Caco-2 (cell line): ENCODE results near the gene PAK3. TPM values are rescaled to one million over a fixed set of nuclear protein-coding genes. Genes with fewer than 3 reads are reported as not detected.

Source experiments
- BruUV-seq: library from RNA; stranded (reverse); fragments of 400-500 nt; replicated peaks from 2 replicates; lab custom pipeline; 2021; lab: Mats Ljungman, UMichigan
- CTCF ChIA-PET: fragments of 300-600 bp; sonication (Branson Sonifier 250); formaldehyde crosslinking; loops from one replicate; lab custom pipeline; 2022; ENCODE audit warnings: antibody characterized with exemption; lab: Charles Lee
- POLR2A ChIA-PET: fragments of 300-600 bp; sonication (Branson Sonifier 250); formaldehyde crosslinking; loops from one replicate; lab custom pipeline; 2022; ENCODE audit warnings: antibody characterized with exemption; lab: Charles Lee
- DNase-seq, 2 experiments: peaks; one replicate each; pipeline versions ENCODE4 v3.0.0 to v3.0.0-alpha.2; 2020 to 2022
- H3K27me3 ChIP-seq: replicated peaks from 2 replicates; pipeline ENCODE4 v1.6.0; 2011; ENCODE audit warnings: low read length; ENCODE audit not compliant: control insufficient read depth, insufficient read depth
- H3K36me3 ChIP-seq: 2 replicates; pipeline ENCODE4 v1.5.1; 2011; ENCODE audit warnings: low read length; ENCODE audit not compliant: control insufficient read depth, insufficient read depth
- H3K4me1 ChIP-seq: fragments of 250-450 bp; sonication (Bioruptor Pico); 2 replicates; pipeline ENCODE4 v1.5.1; 2020; ENCODE audit warnings: mild to moderate bottlenecking
- H3K4me3 ChIP-seq: 2 replicates; pipeline ENCODE4 v1.5.1; 2011; ENCODE audit warnings: low read depth, mild to moderate bottlenecking, control low read depth, low read length
- H3K9me3 ChIP-seq: fragments of 250-450 bp; sonication (Bioruptor Pico); 2 replicates; pipeline ENCODE4 v1.5.1; 2020; ENCODE audit warnings: mild to moderate bottlenecking, moderate library complexity
- H3K27ac Mint-ChIP-seq: one replicate; pipeline ENCODE4 v1.8.0; 2022; ENCODE audit warnings: mixed read lengths; ENCODE audit not compliant: unreplicated experiment
- H3K27me3 Mint-ChIP-seq: one replicate; pipeline ENCODE4 v1.8.0; 2022; ENCODE audit warnings: mixed read lengths; ENCODE audit not compliant: insufficient read depth, unreplicated experiment
- H3K36me3 Mint-ChIP-seq: one replicate; pipeline ENCODE4 v1.8.0; 2022; ENCODE audit warnings: mild to moderate bottlenecking, mixed read lengths; ENCODE audit not compliant: insufficient read depth, unreplicated experiment
- H3K4me1 Mint-ChIP-seq: one replicate; pipeline ENCODE4 v1.8.0; 2022; ENCODE audit warnings: low read depth, mixed read lengths; ENCODE audit not compliant: unreplicated experiment
- H3K4me3 Mint-ChIP-seq: one replicate; pipeline ENCODE4 v1.8.0; 2022; ENCODE audit warnings: mild to moderate bottlenecking, moderate library complexity, mixed read lengths; ENCODE audit not compliant: unreplicated experiment
- H3K9me3 Mint-ChIP-seq: one replicate; pipeline ENCODE4 v1.8.0; 2022; ENCODE audit warnings: mixed read lengths; ENCODE audit not compliant: unreplicated experiment
- CTCF ChIP-seq, 2 experiments: fragments of 200-600 bp in 1 of 2; IDR thresholded peaks; 1 replicate in 1 of 2; 2 replicates in 1 of 2; pipeline versions ENCODE4 v1.5.1 to v1.8.0; 2011 to 2022; ENCODE audit warnings: antibody characterized with exemption in 1 of 2, control low read depth in 1 of 2, inconsistent platforms in 1 of 2, low read depth in 1 of 2, low read length in 1 of 2, mild to moderate bottlenecking in 1 of 2, moderate library complexity in 1 of 2; ENCODE audit not compliant: insufficient read depth in 1 of 2, severe bottlenecking in 1 of 2, unreplicated experiment in 1 of 2
- intact Hi-C: fragments of 100-400 bp; cut with micrococcal nuclease; formaldehyde crosslinking; loops from one replicate; pipeline ENCODE4 v1.10.0; 2022; ENCODE audit not compliant: unreplicated experiment
- total RNA-seq: library from RNA; stranded (reverse); gene quantifications from 2 replicates; pipeline ENCODE4 v1.2.3, GENCODE V29; 2022

PAK3 gene
- total RNA-seq, 1 experiment from 2014 or later: not detected

- Mint-ChIP-seq H3K9me3 (no peaks in the 10 kb centered on the region), H3K27ac (no peak overlapping the region), H3K36me3 (no peaks in the 10 kb centered on the region), H3K4me3 (no peak overlapping the region), H3K27me3 (peaks cover under 1% of the 10 kb centered on the region), H3K4me1 (no peaks in the 10 kb centered on the region)
- TF ChIP-seq CTCF (IDR thresholded peaks at IDR 0.05; ENCODE audit: insufficient read depth in 1 of 2, low read depth in 1 of 2, low read length in 1 of 2, severe bottlenecking in 1 of 2, unreplicated experiment in 1 of 2): no peak
- Histone ChIP-seq H3K27me3 (no peaks in the 10 kb centered on the region), H3K36me3 (no peaks in the 10 kb centered on the region), H3K9me3 (no peaks in the 10 kb centered on the region), H3K4me1 (no peaks in the 10 kb centered on the region), H3K4me3 (no peak overlapping the region)
- DNase-seq: no peak
- ChIA-PET CTCF (no interaction called here), POLR2A (no interaction called here)
- intact Hi-C loops: loop anchor here (5.0 kb wide), 1 partner anchor 139 kb away; no protein-coding TSS in a partner anchor
- BruUV-seq: no TSS peak
These were observed 7.3 kb downstream of the PAK3 start for GRCh38 chrX:111103246-111103645.

GRCh38 chrX:111110098-111110775 lies 14.2 kb downstream of the PAK3 start:
- Histone ChIP-seq H3K27me3 (no peaks in the 10 kb centered on the region), H3K36me3 (no peaks in the 10 kb centered on the region), H3K4me3 (no peak overlapping the region), H3K4me1 (no peaks in the 10 kb centered on the region), H3K9me3 (no peaks in the 10 kb centered on the region)
- no peaks in the 10 kb centered on the region for H3K4me1 Mint-ChIP-seq
- no peak overlapping the region for H3K27ac Mint-ChIP-seq
- no peak overlapping the region for H3K4me3 Mint-ChIP-seq
- no TSS peak for BruUV-seq
- no peaks in the 10 kb centered on the region for H3K9me3 Mint-ChIP-seq
- no peak for DNase-seq
- ChIA-PET POLR2A (no interaction called here), CTCF (interaction anchor here (1.0 kb wide), 1 partner anchor 10 kb away, joined by 3 read pairs; no protein-coding TSS in a partner anchor)
- H3K27me3 Mint-ChIP-seq: peaks cover 3% of the 10 kb centered on the region
- intact Hi-C loops: no loop called here
- no peak for TF ChIP-seq CTCF (IDR thresholded peaks at IDR 0.05; ENCODE audit: insufficient read depth in 1 of 2, low read depth in 1 of 2, low read length in 1 of 2, severe bottlenecking in 1 of 2, unreplicated experiment in 1 of 2)
- H3K36me3 Mint-ChIP-seq: no peaks in the 10 kb centered on the region

- Histone ChIP-seq H3K36me3 (no peaks in the 10 kb centered on the region), H3K9me3 (no peaks in the 10 kb centered on the region), H3K4me1 (no peaks in the 10 kb centered on the region), H3K27me3 (no peaks in the 10 kb centered on the region), H3K4me3 (no peak overlapping the region)
- intact Hi-C loops: no loop called here
- no peak for DNase-seq
- Mint-ChIP-seq H3K36me3 (no peaks in the 10 kb centered on the region), H3K27ac (no peak overlapping the region), H3K27me3 (peaks cover 3% of the 10 kb centered on the region), H3K9me3 (no peaks in the 10 kb centered on the region), H3K4me3 (no peak overlapping the region), H3K4me1 (no peaks in the 10 kb centered on the region)
- no TSS peak for BruUV-seq
- ChIA-PET CTCF (no interaction called here), POLR2A (no interaction called here)
- TF ChIP-seq CTCF (IDR thresholded peaks at IDR 0.05; ENCODE audit: insufficient read depth in 1 of 2, low read depth in 1 of 2, low read length in 1 of 2, severe bottlenecking in 1 of 2, unreplicated experiment in 1 of 2): no peak
These were observed 18.8 kb downstream of the PAK3 start for GRCh38 chrX:111114806-111115205.
